GM18511 (cell line): ENCODE measurements around the gene NLRP14.
A peak's percentile ranks its signal among the peaks of the same experiment; 100 is the strongest.

Source experiments
- ATAC-seq: cut with Tn5 transposase; IDR thresholded peaks from one replicate; pipeline ENCODE4 v1.9.1; 2021; ENCODE audit warnings: mild to moderate bottlenecking, moderate library complexity; ENCODE audit not compliant: unreplicated experiment

NLRP14 gene

GRCh38 chr11:7056828-7057513 is 36.7 kb downstream of the NLRP14 start:
- ATAC-seq = no peak

DNA sequence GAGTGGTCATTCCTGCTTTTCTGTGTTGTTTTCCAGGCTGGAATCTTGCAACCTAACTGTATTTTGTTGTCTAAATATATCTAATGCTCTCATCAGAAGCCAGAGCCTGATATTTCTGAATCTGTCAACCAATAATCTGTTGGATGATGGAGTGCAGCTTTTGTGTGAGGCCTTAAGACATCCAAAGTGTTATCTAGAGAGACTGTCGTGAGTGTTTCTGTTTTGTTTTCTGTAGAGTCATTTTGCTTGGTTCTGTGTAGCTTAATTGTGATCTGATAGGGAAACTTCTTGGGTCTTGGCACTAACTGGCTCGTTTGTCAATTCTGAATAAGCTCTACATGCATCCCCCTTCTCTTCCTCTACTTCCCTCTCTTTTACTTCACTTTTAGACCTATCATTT is 37.4 kb downstream of the NLRP14 start:
- no peak for ATAC-seq

DNA sequence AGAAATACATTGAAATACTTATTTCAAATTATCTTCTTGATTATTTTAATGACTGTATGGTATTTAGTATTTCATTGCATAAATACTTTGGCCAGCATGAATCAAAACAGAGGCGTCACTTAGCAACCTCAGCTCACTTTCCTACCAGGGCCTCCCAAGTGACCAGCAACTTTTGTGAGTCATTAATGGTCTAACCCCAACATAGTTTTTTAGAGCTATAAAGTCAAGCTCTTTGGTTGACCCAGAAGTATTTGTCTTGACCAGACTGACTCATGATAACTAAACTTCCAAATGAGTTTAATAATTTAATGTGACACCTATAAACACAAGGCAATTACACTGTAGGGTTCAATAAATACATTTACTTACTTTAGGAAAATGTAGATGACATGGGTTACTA is 40.6 kb downstream of the NLRP14 start:
- ATAC-seq = no peak

GRCh38 chr11:7062534-7062933 is 42.3 kb downstream of the NLRP14 start:
- ATAC-seq = no peak

GRCh38 chr11:7072401-7073028 is 52.2 kb downstream of the NLRP14 start:
- no peak for ATAC-seq

GRCh38 chr11:7077101-7077500 is 56.8 kb downstream of the NLRP14 start:
- no peak for ATAC-seq

- ATAC-seq = no peak
Observed at GRCh38 chr11:7079545-7080135, 59.4 kb downstream of the NLRP14 start.

- no peak for ATAC-seq
Observed at GRCh38 chr11:7080900-7081299, 60.6 kb downstream of the NLRP14 start.

DNA sequence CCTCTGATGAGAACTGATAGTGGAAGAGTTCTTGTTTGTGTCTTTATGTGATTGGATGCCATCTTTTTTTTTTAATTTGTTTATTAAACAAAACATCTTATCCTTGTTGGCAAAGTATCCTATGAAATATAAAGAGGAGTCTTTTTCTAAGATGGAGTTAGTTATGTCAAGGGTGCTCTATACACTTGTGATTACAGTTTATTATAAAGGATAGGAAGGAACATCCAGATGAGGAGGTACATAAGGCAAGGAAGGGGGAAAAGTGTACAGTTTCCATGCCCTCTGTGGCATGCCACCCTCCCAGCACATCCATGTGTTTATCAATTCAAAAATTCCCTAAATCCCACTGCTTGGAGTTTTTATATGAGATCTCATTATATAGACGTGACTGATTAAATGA is 61.2 kb downstream of the NLRP14 start:
- no peak for ATAC-seq

GRCh38 chr11:7088921-7089320 is 68.6 kb downstream of the NLRP14 start, which contains the start of gene RBMXL2:
TSS of gene RBMXL2 (plus strand) at chr11:7088998. CDS start at chr11:7089121, 123 bp downstream.
- no peak for ATAC-seq

DNA sequence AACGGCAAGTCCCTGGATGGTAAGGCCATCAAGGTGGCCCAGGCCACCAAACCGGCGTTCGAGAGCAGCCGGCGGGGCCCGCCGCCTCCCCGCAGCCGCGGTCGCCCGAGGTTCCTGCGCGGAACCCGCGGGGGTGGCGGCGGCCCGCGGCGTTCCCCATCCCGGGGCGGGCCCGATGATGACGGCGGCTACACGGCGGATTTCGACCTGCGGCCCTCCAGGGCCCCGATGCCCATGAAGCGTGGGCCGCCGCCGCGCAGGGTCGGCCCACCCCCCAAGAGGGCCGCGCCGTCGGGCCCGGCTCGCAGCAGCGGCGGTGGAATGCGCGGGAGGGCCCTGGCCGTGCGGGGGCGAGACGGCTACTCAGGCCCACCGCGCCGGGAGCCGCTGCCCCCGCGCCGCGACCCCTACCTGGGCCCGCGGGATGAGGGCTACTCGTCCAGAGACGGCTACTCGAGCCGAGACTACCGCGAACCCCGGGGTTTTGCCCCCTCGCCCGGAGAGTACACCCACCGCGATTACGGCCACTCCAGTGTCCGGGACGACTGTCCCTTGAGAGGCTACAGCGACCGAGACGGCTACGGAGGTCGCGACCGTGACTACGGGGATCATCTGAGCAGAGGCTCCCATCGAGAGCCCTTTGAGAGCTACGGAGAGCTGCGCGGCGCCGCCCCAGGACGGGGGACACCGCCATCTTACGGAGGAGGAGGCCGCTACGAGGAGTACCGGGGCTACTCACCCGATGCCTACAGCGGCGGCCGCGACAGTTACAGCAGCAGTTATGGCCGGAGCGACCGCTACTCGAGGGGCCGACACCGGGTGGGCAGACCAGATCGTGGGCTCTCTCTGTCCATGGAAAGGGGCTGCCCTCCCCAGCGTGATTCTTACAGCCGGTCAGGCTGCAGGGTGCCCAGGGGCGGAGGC is 69.3 kb downstream of the NLRP14 start:
- ATAC-seq = no peak

- ATAC-seq = peak; percentile 90
Observed at GRCh38 chr11:7098235-7098832, 78.1 kb downstream of the NLRP14 start.

DNA sequence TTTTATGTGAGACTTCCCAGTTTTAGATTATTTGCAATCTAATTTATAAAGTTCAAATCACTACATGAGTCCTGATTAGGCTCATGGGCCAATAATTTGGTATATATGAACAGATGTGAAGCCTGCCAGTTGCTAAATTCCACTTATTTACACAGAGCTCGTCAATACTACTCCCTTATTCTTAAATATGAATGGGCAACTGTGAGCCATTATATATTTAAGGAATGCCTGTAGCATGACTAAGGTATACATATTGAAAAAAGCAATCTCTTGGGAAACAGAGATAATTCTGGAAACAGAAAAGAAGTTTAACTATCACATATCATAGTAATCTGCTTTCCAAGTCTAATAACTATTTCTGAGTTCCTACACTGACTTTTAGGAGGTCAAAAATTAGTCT is 95.5 kb downstream of the NLRP14 start:
- no peak for ATAC-seq

DNA sequence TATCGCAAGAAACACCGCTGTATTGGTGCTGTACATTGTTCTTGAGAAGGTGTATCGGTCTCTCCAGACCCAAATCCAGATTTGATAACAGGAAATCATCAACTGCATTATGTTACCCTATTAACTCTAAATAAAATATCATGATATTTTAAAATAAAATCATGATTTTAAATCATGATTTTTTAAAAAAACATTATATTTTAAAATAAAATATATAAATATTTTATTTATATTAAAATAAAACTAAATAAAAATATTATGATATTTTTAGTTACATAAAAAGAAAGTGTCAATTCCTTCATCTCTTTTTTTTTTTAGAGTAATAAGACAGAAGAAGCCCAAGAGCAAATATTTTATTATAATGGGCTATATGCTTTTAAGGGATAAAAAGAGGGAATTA is 96.1 kb downstream of the NLRP14 start:
- ATAC-seq = no peak
